GM19193 (cell line): ENCODE measurements around the gene AMPH.

Experiments used
- POLR2A ChIP-seq: IDR thresholded peaks from 4 replicates; pipeline ENCODE4 v1.6.1; 2011; ENCODE audit not compliant: insufficient read depth, insufficient read length; ENCODE audit errors: extremely low read depth

AMPH gene

GRCh38 chr7:38518541-38518940 lies 112.6 kb downstream of the AMPH start:
- no peak for TF ChIP-seq POLR2A

DNA sequence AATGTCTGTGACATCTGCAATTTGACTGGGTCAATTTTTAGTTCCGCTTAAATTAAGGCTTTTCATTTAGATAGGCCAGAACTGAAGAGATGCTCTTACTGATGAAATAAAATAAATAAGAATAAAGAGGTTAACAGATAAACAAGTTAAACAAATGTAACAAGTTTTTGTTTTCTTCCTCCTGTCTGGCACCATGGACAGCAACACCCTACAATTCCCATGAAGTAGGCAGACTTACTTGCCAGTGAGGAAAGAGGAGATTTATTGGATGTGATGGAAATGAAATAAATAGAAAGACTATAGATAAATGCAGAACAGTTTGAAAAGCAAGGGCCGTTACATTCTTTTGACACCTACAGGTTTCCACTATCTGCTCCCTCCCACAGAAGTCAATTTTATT lies 118.5 kb downstream of the AMPH start:
- no peak for TF ChIP-seq POLR2A

GRCh38 chr7:38512291-38512690 lies 118.9 kb downstream of the AMPH start:
- TF ChIP-seq POLR2A: no peak

DNA sequence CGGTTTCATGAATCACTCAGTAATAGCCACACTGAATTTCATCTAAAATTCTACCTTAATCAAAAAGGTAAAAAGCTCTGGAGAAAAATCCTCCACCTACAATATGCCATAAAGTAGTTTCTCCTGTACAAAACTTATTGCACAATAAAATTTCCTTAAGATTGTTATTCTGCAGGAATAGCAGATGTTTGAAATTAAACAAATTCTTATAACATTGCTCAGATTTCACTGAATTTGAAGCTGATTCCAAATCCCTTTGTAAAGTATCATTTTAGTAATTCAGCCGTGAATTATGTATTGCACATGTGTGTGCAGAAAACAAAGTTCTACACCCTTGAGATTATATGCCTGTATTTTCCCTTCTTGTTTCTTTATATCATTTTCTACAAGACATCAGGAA lies 123.8 kb downstream of the AMPH start:
- TF ChIP-seq POLR2A: no peak

GRCh38 chr7:38506756-38507155 lies 124.4 kb downstream of the AMPH start:
- TF ChIP-seq POLR2A: no peak

DNA sequence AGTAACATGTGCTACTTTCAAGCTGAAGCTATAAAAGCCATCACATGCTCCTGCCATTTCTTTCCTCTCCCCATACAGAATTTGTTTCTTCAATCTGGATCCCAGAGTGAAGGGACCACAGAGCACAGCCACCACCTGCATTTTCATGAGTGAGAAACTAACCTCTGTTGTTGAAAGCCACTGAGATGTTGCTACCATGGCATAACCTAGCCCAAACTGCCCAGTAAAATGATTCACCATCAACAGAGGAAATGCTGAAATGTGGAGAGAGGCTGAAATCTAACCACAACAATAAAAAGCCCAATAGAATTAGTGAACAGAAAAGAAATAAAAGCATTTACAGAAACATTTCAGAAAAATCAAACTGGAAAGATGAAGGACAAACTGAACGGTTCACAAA lies 125.2 kb downstream of the AMPH start:
- TF ChIP-seq POLR2A: no peak

DNA sequence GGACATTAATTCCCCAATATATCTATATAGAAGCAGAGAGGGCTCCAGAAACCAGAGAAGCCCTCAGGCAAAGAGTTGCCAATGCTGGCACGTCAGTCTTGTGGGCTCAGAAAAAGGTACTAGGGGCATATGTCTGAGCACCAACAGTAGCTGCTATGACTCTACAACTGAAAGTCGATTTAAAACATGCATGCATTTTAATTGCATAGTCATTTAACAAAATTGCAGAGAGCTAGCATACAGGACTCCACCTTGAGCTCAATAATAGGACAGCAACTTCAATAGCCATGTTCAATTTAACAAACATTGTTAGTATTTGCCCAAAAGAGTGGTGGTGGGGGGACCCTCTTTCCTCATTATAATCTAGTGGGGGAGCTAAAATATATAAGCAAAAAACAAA lies 126.5 kb downstream of the AMPH start:
- TF ChIP-seq POLR2A: no peak

GRCh38 chr7:38502848-38503247 lies 128.3 kb downstream of the AMPH start:
- no peak for TF ChIP-seq POLR2A

DNA sequence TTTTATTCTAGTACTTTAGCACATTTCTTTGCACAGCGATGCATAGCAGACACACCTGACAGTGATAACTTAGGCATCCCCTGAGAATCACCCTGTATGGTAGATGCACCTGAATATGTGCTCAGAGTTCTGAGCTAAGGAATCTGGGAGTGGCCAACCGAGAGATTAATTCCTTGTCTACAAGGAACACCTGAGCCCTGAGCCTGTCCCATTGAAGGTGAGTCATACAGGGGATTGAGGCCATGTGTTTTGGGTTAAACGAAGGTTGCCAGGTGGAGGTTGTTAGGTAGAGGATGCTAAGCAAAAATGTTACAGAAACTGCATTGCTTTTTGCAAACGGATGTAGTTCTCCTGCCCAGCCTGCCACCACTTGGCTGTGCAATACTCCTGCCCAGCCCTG lies 128.9 kb downstream of the AMPH start:
- TF ChIP-seq POLR2A: no peak

- TF ChIP-seq POLR2A: no peak
These were observed 139.2 kb downstream of the AMPH start for GRCh38 chr7:38492010-38492409.

DNA sequence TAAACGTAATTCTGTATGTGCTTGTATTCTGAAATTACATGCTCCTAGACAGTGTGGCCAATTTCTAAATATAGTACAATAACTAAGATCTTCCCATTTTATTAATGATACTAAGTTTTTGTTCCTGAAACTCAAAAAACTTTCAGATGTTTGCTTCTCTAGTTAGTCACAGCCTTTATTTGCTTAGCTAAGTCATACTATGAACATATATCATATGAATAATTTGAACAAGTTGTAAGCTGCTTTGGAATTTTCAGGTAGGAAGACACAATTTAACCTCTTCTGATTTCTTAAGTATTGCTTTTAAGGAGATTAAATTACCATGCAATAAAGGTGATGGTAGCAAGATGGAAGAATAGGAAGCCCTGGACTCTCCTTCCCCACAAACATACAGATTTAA lies 148.7 kb downstream of the AMPH start:
- TF ChIP-seq POLR2A: no peak

DNA sequence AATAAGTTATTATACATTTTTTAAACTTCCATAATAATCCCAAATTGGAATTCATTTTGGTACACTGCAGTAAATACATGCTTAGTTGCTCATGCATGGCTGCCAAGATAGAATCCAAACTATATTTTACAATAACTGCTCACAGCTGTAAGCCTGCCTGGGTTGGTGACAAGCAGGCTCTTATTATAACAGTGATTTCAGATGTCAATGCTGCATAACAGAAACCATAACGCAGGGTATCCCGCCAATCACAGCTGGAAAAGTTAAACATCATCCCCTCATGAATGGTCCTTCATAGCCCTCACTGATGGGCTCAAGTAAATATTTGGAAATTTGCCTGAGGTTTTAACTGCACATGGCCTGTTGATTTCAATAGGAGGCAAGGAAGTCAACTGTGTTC lies 149.8 kb downstream of the AMPH start:
- TF ChIP-seq POLR2A: no peak

- TF ChIP-seq POLR2A: no peak
These were observed 152.8 kb downstream of the AMPH start for GRCh38 chr7:38478404-38478803.

GRCh38 chr7:38477333-38477732 lies 153.8 kb downstream of the AMPH start:
- no peak for TF ChIP-seq POLR2A

DNA sequence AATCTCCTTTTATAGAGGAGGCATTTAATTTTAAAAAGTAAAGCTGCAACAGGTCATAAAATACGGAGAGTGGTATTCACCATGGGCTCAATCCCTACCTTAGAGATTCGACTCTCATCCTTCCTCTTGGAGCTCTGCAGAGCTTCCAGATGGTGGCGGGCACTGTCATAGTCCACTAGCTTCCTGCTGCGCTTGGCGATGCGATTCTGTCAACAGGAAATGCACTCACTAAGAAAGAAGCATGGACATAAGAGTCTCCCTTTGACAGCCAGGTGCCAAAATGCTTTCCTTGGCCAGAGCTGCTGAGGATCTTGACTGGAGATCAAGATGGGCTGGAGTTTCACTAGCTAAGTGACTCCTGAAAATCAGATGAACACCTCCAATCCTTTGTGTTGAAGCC lies 154.4 kb downstream of the AMPH start:
- no peak for TF ChIP-seq POLR2A

DNA sequence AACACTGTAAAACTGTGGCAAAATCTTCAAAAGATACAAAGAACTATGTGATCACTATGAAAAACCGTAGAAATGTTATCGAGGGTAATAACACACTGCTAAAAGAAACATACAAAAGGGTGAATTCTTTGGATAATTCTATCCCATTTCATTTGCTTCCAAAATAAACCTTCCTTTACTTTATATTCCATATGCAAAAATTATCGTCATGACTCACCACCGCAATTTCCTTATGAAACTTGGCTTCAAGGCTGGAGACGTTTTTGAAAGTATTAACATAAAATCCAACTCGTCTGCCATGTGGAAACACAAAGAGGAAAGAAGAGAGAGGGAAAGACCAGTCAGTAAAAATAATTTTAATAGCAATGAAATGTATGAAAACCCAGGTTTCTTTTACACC lies 165.2 kb downstream of the AMPH start:
- TF ChIP-seq POLR2A: no peak
